HG02970 (cell line): ENCODE data around the gene VPS39.

Source experiments
- ATAC-seq: cut with Tn5 transposase; IDR thresholded peaks from one replicate; pipeline ENCODE4 v1.9.1; 2021; ENCODE audit warnings: mild to moderate bottlenecking, moderate library complexity, moderate number of reproducible peaks; ENCODE audit not compliant: unreplicated experiment, low FRiP score

VPS39 gene

GRCh38 chr15:42133356-42133755 is 74.7 kb downstream of the VPS39 start:
- no peak for ATAC-seq

DNA sequence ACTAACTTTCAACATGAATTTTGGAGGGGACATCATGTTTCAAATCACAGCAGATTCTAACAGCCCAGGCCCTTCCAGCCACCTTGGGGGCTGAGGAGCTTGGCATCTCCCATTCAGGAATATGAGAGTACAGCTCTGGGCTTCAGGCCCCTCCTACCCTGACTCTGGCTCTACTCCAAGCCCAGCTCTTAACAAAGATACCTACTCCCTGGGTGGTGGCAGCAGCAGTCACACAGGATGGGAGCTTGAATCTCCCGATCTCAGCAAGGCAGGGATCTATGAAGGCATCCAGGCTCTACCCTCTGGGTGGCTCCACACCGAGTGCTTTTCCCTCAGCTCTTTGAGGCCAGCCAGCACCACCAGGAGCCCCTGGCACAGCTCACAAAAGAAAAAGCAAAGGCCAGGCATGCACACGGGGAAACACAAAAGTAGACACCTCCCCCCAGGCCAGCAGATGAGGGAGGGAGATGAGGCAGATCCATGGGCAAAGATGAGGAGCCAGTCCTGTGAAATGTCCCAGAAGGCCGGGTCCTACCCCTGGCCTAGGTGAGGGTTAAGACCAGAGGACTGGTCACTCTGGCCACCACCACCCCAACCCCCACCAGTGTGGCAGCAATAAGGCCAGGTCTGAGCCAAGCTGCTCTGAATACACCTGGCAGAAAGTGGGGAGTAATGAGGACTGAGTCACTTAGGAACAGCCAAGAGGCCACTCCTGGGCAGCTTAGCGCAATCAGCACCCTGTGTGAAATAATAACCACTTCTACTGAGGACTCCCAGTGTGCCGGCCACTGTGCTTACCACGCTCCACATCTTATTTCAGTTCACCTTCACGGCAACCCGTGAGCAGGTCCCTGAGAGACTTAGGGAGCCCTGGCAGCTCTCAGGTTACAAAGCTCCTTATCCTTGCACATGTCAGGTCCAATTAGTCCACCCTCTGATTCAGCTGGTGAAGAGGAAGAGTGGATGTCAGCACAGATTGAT is 76.0 kb downstream of the VPS39 start:
- ATAC-seq: no peak

DNA sequence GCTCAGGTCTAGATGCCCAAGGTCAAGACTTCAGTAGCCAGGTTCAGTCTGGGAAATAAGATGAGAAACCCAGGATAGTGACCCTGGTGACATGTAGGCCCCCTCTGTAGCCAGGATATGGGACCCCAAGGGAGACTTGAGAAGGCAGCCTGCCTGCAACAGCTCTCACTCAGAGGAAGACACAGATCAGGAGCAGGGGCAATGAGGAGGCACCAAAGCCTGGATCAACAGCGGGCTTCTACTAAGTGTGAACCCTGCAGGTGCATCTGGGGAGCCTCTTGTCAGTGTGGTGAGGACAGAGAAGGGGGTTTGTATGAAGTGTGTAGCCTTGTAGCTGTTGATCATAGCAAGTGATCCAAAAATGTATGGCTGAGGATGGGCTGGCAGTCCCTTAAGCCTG is 77.1 kb downstream of the VPS39 start:
- no peak for ATAC-seq

- ATAC-seq: no peak
These were observed 77.7 kb downstream of the VPS39 start for GRCh38 chr15:42130246-42130986.

DNA sequence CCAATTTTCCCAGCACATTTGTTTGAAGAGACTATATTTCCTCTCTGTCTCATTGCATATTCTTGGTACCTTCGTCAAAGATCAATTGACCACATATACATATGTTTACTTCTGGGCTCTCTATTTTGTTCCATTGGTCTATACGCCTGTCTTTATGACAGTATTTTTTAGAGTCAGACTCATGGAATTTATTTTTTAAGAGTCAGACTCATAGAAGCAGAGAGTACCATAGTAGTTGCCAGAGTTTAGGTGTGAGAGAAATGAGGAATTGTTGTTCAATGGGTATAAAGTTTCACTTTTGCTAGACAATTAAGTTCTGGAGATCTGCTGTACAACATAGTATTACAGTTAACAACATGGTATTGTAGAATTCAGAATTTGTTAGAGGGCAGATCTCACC is 78.7 kb downstream of the VPS39 start:
- ATAC-seq: no peak

DNA sequence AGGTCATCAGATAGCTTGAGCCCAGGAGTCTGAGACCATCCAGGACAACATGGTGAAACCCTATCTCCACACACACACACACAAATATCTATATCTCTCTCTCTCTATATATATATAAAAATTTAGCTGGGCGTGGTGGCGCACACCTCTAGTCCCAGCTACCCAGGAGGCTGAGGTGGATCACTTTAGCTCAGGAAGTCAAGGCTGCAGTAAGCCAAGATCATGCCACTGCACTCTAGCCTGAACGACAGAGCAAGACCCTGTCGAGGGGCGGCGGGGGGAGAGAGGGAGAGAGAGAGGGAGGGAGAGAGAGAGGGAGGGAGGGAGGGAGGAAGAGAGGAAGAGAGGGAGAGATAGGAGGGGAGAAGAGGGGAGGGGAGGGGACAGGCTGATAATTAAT is 79.6 kb downstream of the VPS39 start:
- ATAC-seq: no peak

DNA sequence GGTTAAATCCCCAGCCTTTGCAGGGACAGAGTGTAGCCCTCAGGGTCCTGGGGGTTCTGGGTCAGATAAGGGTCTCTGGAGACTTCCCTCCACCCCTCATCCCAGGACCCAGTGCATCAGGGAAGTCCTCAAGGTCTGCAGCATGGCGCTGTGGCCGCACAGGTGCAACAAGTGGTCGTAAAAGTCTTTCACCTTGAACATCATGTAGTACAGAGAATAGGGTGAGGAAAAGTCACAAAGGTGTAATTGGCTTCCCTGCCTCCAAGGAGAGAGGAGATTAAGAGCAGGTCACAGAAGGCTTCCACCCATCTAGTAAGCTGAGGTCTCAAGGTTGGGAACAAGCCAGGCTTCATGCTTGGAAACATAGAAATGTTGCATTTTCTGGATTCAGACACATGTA is 84.6 kb downstream of the VPS39 start:
- no peak for ATAC-seq

- no peak for ATAC-seq
These were observed 86.4 kb downstream of the VPS39 start for GRCh38 chr15:42121682-42122081.

DNA sequence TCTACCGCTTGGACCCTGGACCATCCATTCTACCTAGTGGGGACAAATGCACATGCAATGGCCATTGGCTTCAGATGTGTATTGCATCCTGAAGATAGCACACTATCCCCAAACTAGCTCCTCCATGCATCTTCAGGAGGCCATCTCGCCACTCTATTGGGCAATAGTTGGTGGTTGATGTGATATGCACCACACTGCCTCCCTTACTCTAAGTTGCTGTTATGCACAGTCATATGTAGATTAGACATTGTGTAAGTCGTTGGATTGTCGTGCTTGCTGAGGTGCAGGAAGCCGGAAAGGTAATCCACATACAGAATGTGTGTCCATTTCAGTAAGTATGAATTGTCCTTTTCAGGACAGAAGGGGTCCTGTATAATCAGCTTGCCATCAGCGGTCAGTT is 87.1 kb downstream of the VPS39 start:
- ATAC-seq: no peak

- ATAC-seq: no peak
These were observed 87.8 kb downstream of the VPS39 start for GRCh38 chr15:42120285-42120684.

GRCh38 chr15:42119446-42119760 is 88.7 kb downstream of the VPS39 start:
- ATAC-seq: no peak

- no peak for ATAC-seq
These were observed 89.3 kb downstream of the VPS39 start for GRCh38 chr15:42118650-42119445.

- no peak for ATAC-seq
These were observed 96.2 kb downstream of the VPS39 start for GRCh38 chr15:42111924-42112323.

DNA sequence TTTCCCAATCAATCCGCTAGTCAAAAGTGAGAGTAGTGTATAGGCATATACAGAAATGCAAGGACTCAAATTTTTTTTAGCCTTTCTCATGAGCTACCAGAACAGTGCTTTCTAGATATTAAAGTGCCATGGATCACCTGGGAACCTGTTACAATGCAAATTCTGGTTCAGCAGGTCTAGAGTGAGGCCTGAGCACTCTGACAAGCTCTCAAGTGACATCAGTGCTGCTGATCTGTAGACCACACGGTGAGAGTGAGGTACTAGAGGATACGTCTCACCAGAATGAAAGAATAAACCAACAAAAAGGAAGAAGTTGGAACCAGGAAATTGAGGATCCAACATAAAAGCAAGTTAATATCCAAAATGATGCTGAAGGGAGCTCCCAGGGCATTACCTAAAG is 97.7 kb downstream of the VPS39 start:
- no peak for ATAC-seq

DNA sequence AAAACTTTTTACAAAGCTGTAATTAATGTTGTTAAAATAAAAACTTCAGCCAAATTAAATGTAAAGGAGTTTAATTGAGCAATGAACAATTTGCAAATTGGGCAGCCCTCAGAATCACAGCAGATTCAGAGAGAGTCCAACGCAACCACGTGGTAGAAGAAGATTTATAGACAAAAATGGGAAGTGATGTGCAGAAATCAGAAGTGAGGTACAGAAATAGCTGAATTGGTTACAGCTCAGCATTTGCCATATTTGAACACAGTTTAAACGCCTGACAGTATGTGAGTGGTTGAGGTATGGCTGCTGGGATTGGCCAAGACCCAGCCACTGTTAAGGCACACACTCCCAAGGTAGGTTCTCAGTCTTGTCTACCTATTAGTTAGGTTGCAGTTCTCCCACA is 99.3 kb downstream of the VPS39 start:
- no peak for ATAC-seq
